OCI-LY3 (cell line): ENCODE measurements around the gene EGFLAM.
"Not testable (repeated sequence)": the region's sequence is repeated elsewhere in the genome, so short reads cannot be mapped to it uniquely, and the experiment has no call there.

ENCODE experiments used
- H2AFZ ChIP-seq: fragments of 200-600, 300-600 bp; shearing (Covaris generic); 2 replicates; pipeline ENCODE4 v1.6.0; 2014; ENCODE audit warnings: antibody characterized with exemption, low read depth, low read length
- H3K27ac ChIP-seq: fragments of 200-600, 300-600 bp; sonication (generic); 2 replicates; pipeline ENCODE4 v1.5.1; 2014; ENCODE audit warnings: mild to moderate bottlenecking, low read length, moderate library complexity, mixed read lengths
- H3K27me3 ChIP-seq: fragments of 200-600, 300-600 bp; sonication (generic); 2 replicates; pipeline ENCODE4 v1.6.1; 2014; ENCODE audit warnings: low read depth, low read length, mixed read lengths
- H3K36me3 ChIP-seq: fragments of 200-600, 300-600 bp; sonication (generic); replicated peaks from 2 replicates; pipeline ENCODE3; 2014; ENCODE audit warnings: low read depth, low read length, mixed read lengths
- H3K4me1 ChIP-seq: fragments of 300-600, 200-600 bp; sonication (generic); 2 replicates; pipeline ENCODE4 v1.6.1; 2014; ENCODE audit warnings: low read length, mixed read lengths
- H3K4me2 ChIP-seq: fragments of 200-600, 300-600 bp; sonication (generic); 2 replicates; pipeline ENCODE4 v1.6.1; 2014; ENCODE audit warnings: low read length, mixed read lengths
- H3K4me3 ChIP-seq: fragments of 300-600, 200-600 bp; sonication (generic); 2 replicates; pipeline ENCODE4 v1.5.1; 2014; ENCODE audit warnings: antibody characterized with exemption, mild to moderate bottlenecking, low read length, moderate library complexity
- H3K79me2 ChIP-seq: fragments of 300-600, 200-600 bp; shearing (Covaris generic); 2 replicates; pipeline ENCODE4 v1.6.1; 2014; ENCODE audit warnings: mild to moderate bottlenecking, low read length, mixed read lengths
- H3K9ac ChIP-seq: fragments of 300-600, 200-600 bp; shearing (Covaris generic); 2 replicates; pipeline ENCODE4 v1.6.0; 2014; ENCODE audit warnings: mild to moderate bottlenecking, low read length, moderate library complexity
- H3K9me3 ChIP-seq: fragments of 200-600, 300-600 bp; shearing (Covaris generic); 2 replicates; pipeline ENCODE4 v1.6.1; 2014; ENCODE audit warnings: low read length, mixed read lengths; ENCODE audit not compliant: insufficient read depth
- H4K20me1 ChIP-seq: fragments of 200-600, 300-600 bp; sonication (generic); 2 replicates; pipeline ENCODE4 v1.6.1; 2016; ENCODE audit warnings: low read length, mixed read lengths; ENCODE audit not compliant: insufficient read depth
- CTCF ChIP-seq: fragments of 200-600, 300-600 bp; sonication (generic); IDR thresholded peaks from 2 replicates; pipeline ENCODE4 v1.5.1; 2014; ENCODE audit warnings: antibody characterized with exemption, low read length, low read depth
- EZH2phosphoT487 ChIP-seq: fragments of 200-600 bp; shearing (Covaris generic); IDR thresholded peaks from 2 replicates; pipeline ENCODE4 v1.6.1; 2018; ENCODE audit warnings: antibody characterized with exemption, mixed run types, low read depth

The EGFLAM gene

GRCh38 chr5:38414348-38414747 lies 156.0 kb downstream of the EGFLAM start:
- H3K4me3 ChIP-seq = no peak overlapping the region
- no peak overlapping the region for H3K9ac ChIP-seq
- H3K4me2 ChIP-seq = no peak overlapping the region
- H3K36me3 ChIP-seq = no peaks in the 10 kb centered on the region
- H4K20me1 ChIP-seq = no peaks in the 10 kb centered on the region
- no peak for TF ChIP-seq EZH2phosphoT487
- no peak for TF ChIP-seq CTCF
- no peaks in the 10 kb centered on the region for H3K79me2 ChIP-seq
- H3K9me3 ChIP-seq = no peaks in the 10 kb centered on the region
- no peak overlapping the region for H3K27ac ChIP-seq
- H2AFZ ChIP-seq = no peak overlapping the region
- peaks cover 14% of the 10 kb centered on the region; the same call in 1 of the 2 replicates for H3K27me3 ChIP-seq
- no peaks in the 10 kb centered on the region for H3K4me1 ChIP-seq

GRCh38 chr5:38415772-38416171 lies 157.4 kb downstream of the EGFLAM start:
- not testable (repeated sequence) for H3K27ac ChIP-seq, H2AFZ ChIP-seq

GRCh38 chr5:38417658-38418017 lies 159.3 kb downstream of the EGFLAM start:
- Histone ChIP-seq H4K20me1 (no peaks in the 10 kb centered on the region), H3K4me2 (no peak overlapping the region), H3K79me2 (no peaks in the 10 kb centered on the region), H3K9me3 (no peaks in the 10 kb centered on the region), H3K27me3 (peaks cover 14% of the 10 kb centered on the region; the same call in 1 of the 2 replicates), H3K9ac (no peak overlapping the region), H2AFZ (no peak overlapping the region), H3K4me3 (no peak overlapping the region), H3K4me1 (no peaks in the 10 kb centered on the region), H3K36me3 (no peaks in the 10 kb centered on the region), H3K27ac (no peak overlapping the region)
- TF ChIP-seq CTCF (no peak), EZH2phosphoT487 (no peak)

More at GRCh38 chr5:38415772-38416171, 157.4 kb downstream of the EGFLAM start:
- not testable (repeated sequence) for H3K4me1 ChIP-seq, H3K4me2 ChIP-seq, H4K20me1 ChIP-seq, H3K36me3 ChIP-seq, H3K79me2 ChIP-seq, H3K9ac ChIP-seq, H3K9me3 ChIP-seq, H3K4me3 ChIP-seq
- peaks cover 14% of the 10 kb centered on the region; the same call in 1 of the 2 replicates for H3K27me3 ChIP-seq

GRCh38 chr5:38420246-38420645 lies 161.9 kb downstream of the EGFLAM start:
- TF ChIP-seq CTCF (no peak), EZH2phosphoT487 (no peak)

More at GRCh38 chr5:38420246-38420645, 161.9 kb downstream of the EGFLAM start:
- Histone ChIP-seq H3K9ac (no peak overlapping the region), H4K20me1 (no peaks in the 10 kb centered on the region), H3K36me3 (no peaks in the 10 kb centered on the region), H3K27me3 (peaks cover 17% of the 10 kb centered on the region; the same call in 1 of the 2 replicates), H3K79me2 (no peaks in the 10 kb centered on the region), H2AFZ (no peak overlapping the region), H3K4me1 (no peaks in the 10 kb centered on the region), H3K9me3 (no peaks in the 10 kb centered on the region), H3K4me2 (no peak overlapping the region), H3K27ac (no peak overlapping the region), H3K4me3 (no peak overlapping the region)
